Caco-2 (cell line): ENCODE data around the gene LDLRAD3. TPM values are rescaled to one million over a fixed set of nuclear protein-coding genes. Genes with fewer than 3 reads are reported as not detected.

ENCODE experiments used
- BruUV-seq: library from RNA; stranded (reverse); fragments of 400-500 nt; replicated peaks from 2 replicates; lab custom pipeline; 2021; lab: Mats Ljungman, UMichigan
- CTCF ChIA-PET: fragments of 300-600 bp; sonication (Branson Sonifier 250); formaldehyde crosslinking; loops from one replicate; lab custom pipeline; 2022; ENCODE audit warnings: antibody characterized with exemption; lab: Charles Lee
- POLR2A ChIA-PET: fragments of 300-600 bp; sonication (Branson Sonifier 250); formaldehyde crosslinking; loops from one replicate; lab custom pipeline; 2022; ENCODE audit warnings: antibody characterized with exemption; lab: Charles Lee
- DNase-seq, 2 experiments: peaks; one replicate each; pipeline versions ENCODE4 v3.0.0 to v3.0.0-alpha.2; 2020 to 2022
- H3K27me3 ChIP-seq: replicated peaks from 2 replicates; pipeline ENCODE4 v1.6.0; 2011; ENCODE audit warnings: low read length; ENCODE audit not compliant: control insufficient read depth, insufficient read depth
- H3K36me3 ChIP-seq: 2 replicates; pipeline ENCODE4 v1.5.1; 2011; ENCODE audit warnings: low read length; ENCODE audit not compliant: control insufficient read depth, insufficient read depth
- H3K4me1 ChIP-seq: fragments of 250-450 bp; sonication (Bioruptor Pico); 2 replicates; pipeline ENCODE4 v1.5.1; 2020; ENCODE audit warnings: mild to moderate bottlenecking
- H3K4me3 ChIP-seq: 2 replicates; pipeline ENCODE4 v1.5.1; 2011; ENCODE audit warnings: low read depth, mild to moderate bottlenecking, control low read depth, low read length
- H3K9me3 ChIP-seq: fragments of 250-450 bp; sonication (Bioruptor Pico); 2 replicates; pipeline ENCODE4 v1.5.1; 2020; ENCODE audit warnings: mild to moderate bottlenecking, moderate library complexity
- H3K27ac Mint-ChIP-seq: one replicate; pipeline ENCODE4 v1.8.0; 2022; ENCODE audit warnings: mixed read lengths; ENCODE audit not compliant: unreplicated experiment
- H3K27me3 Mint-ChIP-seq: one replicate; pipeline ENCODE4 v1.8.0; 2022; ENCODE audit warnings: mixed read lengths; ENCODE audit not compliant: insufficient read depth, unreplicated experiment
- H3K36me3 Mint-ChIP-seq: one replicate; pipeline ENCODE4 v1.8.0; 2022; ENCODE audit warnings: mild to moderate bottlenecking, mixed read lengths; ENCODE audit not compliant: insufficient read depth, unreplicated experiment
- H3K4me1 Mint-ChIP-seq: one replicate; pipeline ENCODE4 v1.8.0; 2022; ENCODE audit warnings: low read depth, mixed read lengths; ENCODE audit not compliant: unreplicated experiment
- H3K4me3 Mint-ChIP-seq: one replicate; pipeline ENCODE4 v1.8.0; 2022; ENCODE audit warnings: mild to moderate bottlenecking, moderate library complexity, mixed read lengths; ENCODE audit not compliant: unreplicated experiment
- H3K9me3 Mint-ChIP-seq: one replicate; pipeline ENCODE4 v1.8.0; 2022; ENCODE audit warnings: mixed read lengths; ENCODE audit not compliant: unreplicated experiment
- intact Hi-C: fragments of 100-400 bp; cut with micrococcal nuclease; formaldehyde crosslinking; loops from one replicate; pipeline ENCODE4 v1.10.0; 2022; ENCODE audit not compliant: unreplicated experiment
- total RNA-seq: library from RNA; stranded (reverse); gene quantifications from 2 replicates; pipeline ENCODE4 v1.2.3, GENCODE V29; 2022
- TF ChIP-seq, protein P1 (sequence below), 2 experiments: fragments of 200-600 bp in 1 of 2; IDR thresholded peaks; 1 replicate in 1 of 2; 2 replicates in 1 of 2; pipeline versions ENCODE4 v1.5.1 to v1.8.0; 2011 to 2022; ENCODE audit warnings: antibody characterized with exemption in 1 of 2, control low read depth in 1 of 2, inconsistent platforms in 1 of 2, low read depth in 1 of 2, low read length in 1 of 2, mild to moderate bottlenecking in 1 of 2, moderate library complexity in 1 of 2; ENCODE audit not compliant: insufficient read depth in 1 of 2, severe bottlenecking in 1 of 2, unreplicated experiment in 1 of 2

The LDLRAD3 gene
- total RNA-seq, 1 experiment from 2014 or later, result 9.9 TPM

GRCh38 chr11:36007127-36007655, 63.3 kb downstream of the LDLRAD3 start:
- Mint-ChIP-seq H3K36me3 (no peaks in the 10 kb centered on the region), H3K27ac (no peak overlapping the region), H3K4me1 (peaks cover 1% of the 10 kb centered on the region), H3K4me3 (no peak overlapping the region), H3K27me3 (no peaks in the 10 kb centered on the region), H3K9me3 (peaks cover 11% of the 10 kb centered on the region)
- BruUV-seq, result no TSS peak
- no peak overlapping the region for H3K4me3 ChIP-seq
- CTCF ChIA-PET, result no interaction called here
- peaks cover 11% of the 10 kb centered on the region for H3K9me3 ChIP-seq
- intact Hi-C loops, result no loop called here
- POLR2A ChIA-PET, result no interaction called here
- no peak for DNase-seq
- no peaks in the 10 kb centered on the region for H3K36me3 ChIP-seq
- H3K27me3 ChIP-seq, result no peaks in the 10 kb centered on the region
- TF ChIP-seq, protein P1, sequence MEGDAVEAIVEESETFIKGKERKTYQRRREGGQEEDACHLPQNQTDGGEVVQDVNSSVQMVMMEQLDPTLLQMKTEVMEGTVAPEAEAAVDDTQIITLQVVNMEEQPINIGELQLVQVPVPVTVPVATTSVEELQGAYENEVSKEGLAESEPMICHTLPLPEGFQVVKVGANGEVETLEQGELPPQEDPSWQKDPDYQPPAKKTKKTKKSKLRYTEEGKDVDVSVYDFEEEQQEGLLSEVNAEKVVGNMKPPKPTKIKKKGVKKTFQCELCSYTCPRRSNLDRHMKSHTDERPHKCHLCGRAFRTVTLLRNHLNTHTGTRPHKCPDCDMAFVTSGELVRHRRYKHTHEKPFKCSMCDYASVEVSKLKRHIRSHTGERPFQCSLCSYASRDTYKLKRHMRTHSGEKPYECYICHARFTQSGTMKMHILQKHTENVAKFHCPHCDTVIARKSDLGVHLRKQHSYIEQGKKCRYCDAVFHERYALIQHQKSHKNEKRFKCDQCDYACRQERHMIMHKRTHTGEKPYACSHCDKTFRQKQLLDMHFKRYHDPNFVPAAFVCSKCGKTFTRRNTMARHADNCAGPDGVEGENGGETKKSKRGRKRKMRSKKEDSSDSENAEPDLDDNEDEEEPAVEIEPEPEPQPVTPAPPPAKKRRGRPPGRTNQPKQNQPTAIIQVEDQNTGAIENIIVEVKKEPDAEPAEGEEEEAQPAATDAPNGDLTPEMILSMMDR (IDR thresholded peaks at IDR 0.05; ENCODE audit: insufficient read depth in 1 of 2, low read depth in 1 of 2, low read length in 1 of 2, severe bottlenecking in 1 of 2, unreplicated experiment in 1 of 2), result no peak
- 0 out of 2 replicates have a peak, but pooled peaks cover 2% of the 10 kb centered on the region for H3K4me1 ChIP-seq

GRCh38 chr11:36008584-36008983, 64.7 kb downstream of the LDLRAD3 start:
- Mint-ChIP-seq H3K27me3 (no peaks in the 10 kb centered on the region), H3K36me3 (no peaks in the 10 kb centered on the region)
- CTCF ChIA-PET, result no interaction called here

DNA sequence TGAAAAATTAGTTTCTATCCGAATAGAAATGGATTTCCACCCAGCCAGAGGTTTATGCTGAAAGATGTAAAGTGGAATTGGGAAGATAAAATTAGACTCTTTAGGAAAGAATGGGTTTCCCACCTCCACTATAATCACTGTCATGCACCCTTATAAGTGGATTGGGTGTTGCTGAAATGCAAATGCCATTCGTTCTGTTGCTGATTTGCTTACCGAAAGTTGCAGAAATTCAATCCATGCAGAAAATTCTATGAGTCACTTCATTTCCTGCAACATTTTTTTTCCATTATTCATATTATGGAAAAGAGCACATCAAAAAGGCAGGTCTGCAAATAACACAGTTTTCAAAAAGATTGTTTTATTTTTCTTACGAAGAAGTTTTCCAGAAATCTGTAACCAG, 65.6 kb downstream of the LDLRAD3 start:
- no peak overlapping the region for H3K4me3 ChIP-seq
- no peaks in the 10 kb centered on the region for H3K27me3 ChIP-seq
- intact Hi-C loops, result no loop called here
- DNase-seq, result no peak
- Mint-ChIP-seq H3K36me3 (no peaks in the 10 kb centered on the region), H3K27ac (no peak overlapping the region), H3K4me3 (no peak overlapping the region), H3K27me3 (no peaks in the 10 kb centered on the region), H3K9me3 (peaks cover 11% of the 10 kb centered on the region), H3K4me1 (peaks cover 14% of the 10 kb centered on the region)
- no TSS peak for BruUV-seq
- peaks cover 7% of the 10 kb centered on the region for H3K9me3 ChIP-seq
- H3K4me1 ChIP-seq, result 0 out of 2 replicates have a peak, but pooled peaks cover 4% of the 10 kb centered on the region
- TF ChIP-seq, protein P1 (IDR thresholded peaks at IDR 0.05; ENCODE audit: insufficient read depth in 1 of 2, low read depth in 1 of 2, low read length in 1 of 2, severe bottlenecking in 1 of 2, unreplicated experiment in 1 of 2), result no peak
- no peaks in the 10 kb centered on the region for H3K36me3 ChIP-seq
- ChIA-PET POLR2A (no interaction called here), CTCF (no interaction called here)

More at GRCh38 chr11:36008584-36008983, 64.7 kb downstream of the LDLRAD3 start:
- TF ChIP-seq, protein P1 (IDR thresholded peaks at IDR 0.05; ENCODE audit: insufficient read depth in 1 of 2, low read depth in 1 of 2, low read length in 1 of 2, severe bottlenecking in 1 of 2, unreplicated experiment in 1 of 2), result no peak
- no peak overlapping the region for H3K27ac Mint-ChIP-seq
- DNase-seq, result no peak
- POLR2A ChIA-PET, result no interaction called here
- Histone ChIP-seq H3K36me3 (no peaks in the 10 kb centered on the region), H3K9me3 (peaks cover 11% of the 10 kb centered on the region), H3K4me3 (no peak overlapping the region), H3K4me1 (0 out of 2 replicates have a peak, but pooled peaks cover 4% of the 10 kb centered on the region), H3K27me3 (no peaks in the 10 kb centered on the region)
- H3K9me3 Mint-ChIP-seq, result peaks cover 11% of the 10 kb centered on the region
- intact Hi-C loops, result no loop called here
- peaks cover 8% of the 10 kb centered on the region for H3K4me1 Mint-ChIP-seq
- BruUV-seq, result no TSS peak
- H3K4me3 Mint-ChIP-seq, result no peak overlapping the region
